Stimulated activated CD4-positive, alpha-beta T cell treated with anti-CD3 and anti-CD28 coated beads, Interleukin-4, amount 100 ng/mL, for 1 hour (primary cell): ENCODE data around the gene CETP.
"Not testable (repeated sequence)": the region's sequence is repeated elsewhere in the genome, so short reads cannot be mapped to it uniquely, and the experiment has no call there.

Experiments
- DNase-seq: peaks from one replicate; pipeline ENCODE4 v3.0.0-alpha.2; 2020

CETP gene

GRCh38 chr16:56961386-56961785 is 364 bp upstream of the CETP start:
- no peak for DNase-seq

GRCh38 chr16:56964243-56965148 is 2.7 kb downstream of the CETP start:
- DNase-seq = peak; percentile 98

DNA sequence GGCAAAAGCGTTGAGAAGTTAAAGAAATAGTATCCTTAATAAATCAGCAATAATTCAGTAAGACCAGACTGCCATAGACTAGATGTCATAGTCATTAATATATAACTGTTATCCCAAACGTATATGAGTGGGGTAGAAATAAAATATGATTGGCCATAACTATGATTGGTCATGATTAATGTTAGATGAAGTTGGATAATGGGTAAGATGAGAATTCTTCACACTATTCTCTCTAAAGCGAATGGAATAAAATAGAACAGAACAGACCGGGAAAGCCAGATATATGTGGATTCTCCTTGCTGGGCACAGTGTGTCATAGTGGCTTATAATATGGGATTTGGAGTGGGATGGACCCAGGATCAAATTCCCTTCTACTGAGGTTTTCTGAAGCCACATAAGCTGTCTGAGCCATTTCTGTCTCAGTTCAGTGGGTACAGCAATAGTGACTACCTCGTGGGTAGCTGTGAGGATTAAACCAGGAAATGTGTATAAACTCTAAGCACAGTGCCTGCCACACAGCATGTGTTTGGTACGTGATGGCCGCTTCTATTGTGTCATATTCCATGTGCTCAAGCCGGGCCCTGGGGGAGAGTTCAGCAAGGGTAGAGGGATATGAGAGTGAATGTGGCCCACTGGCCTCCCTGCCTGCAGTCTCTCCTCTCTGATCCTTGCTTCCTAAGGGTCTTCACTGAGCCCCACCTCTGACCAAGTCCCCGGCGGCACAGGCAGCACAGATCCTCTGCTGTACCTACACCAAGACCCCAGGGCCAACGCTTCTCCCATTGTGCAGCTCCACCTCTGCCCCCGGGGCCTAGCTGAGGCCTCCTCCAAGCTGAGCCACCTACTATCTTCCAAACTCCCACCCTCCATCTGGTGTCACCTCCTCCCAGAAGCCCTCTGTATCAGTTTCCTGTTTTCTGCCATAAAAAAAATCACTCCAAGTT is 3.7 kb downstream of the CETP start:
- DNase-seq = no peak

- no peak for DNase-seq
Observed at GRCh38 chr16:56966093-56966475, 4.3 kb downstream of the CETP start.

- no peak for DNase-seq
Observed at GRCh38 chr16:56967733-56968132, 6.0 kb downstream of the CETP start.

GRCh38 chr16:56969769-56970168 is 8.0 kb downstream of the CETP start:
- DNase-seq = no peak

DNA sequence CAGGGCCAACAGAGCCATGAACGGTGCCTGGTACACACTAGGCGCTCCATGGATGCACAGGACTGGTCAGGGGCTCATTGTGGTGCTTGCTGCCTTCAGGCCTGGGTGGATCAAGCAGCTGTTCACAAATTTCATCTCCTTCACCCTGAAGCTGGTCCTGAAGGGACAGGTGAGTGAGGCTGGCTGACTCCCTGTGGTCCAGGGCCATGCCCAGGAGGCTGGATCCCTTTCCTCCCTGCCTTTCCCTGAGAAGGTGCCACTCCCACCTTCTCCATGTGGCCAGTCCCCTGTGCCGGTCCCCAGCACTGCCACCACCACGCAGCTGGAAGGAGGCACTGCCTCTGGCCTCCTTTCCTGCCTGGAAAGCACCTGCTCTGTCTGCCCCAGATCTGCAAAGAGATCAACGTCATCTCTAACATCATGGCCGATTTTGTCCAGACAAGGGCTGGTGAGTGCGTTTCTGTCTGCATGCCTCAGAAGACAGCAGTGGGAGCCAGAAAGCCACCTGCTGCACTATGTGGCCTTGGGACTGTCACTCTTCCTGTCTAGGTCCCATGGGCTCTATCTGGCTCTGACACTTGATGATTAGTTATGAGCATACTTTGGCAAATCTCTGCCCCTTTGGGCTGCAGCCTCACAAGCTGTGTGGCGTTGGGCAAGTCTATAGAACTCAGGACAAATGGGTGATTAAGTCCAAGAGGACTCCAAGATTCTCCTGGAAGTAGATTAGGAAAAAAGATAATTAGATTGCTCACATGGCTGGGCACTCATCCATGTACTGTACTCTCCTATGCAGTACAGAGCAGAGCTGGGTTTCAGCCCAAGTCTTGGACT is 9.4 kb downstream of the CETP start:
- no peak for DNase-seq

DNA sequence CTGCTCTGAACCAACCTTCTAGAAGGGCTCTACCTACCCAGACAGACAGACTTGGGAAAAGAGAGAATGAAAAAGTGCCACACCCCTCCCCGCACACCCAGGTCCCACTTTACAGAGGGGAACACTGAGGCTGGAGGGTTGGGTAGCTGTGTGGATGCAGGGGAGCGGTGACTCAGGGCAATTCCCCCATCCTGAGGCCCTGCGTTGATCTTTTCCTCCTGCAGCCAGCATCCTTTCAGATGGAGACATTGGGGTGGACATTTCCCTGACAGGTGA is 10.0 kb downstream of the CETP start:
- no peak for DNase-seq

GRCh38 chr16:56972403-56973293 is 10.9 kb downstream of the CETP start:
- DNase-seq = no peak

DNA sequence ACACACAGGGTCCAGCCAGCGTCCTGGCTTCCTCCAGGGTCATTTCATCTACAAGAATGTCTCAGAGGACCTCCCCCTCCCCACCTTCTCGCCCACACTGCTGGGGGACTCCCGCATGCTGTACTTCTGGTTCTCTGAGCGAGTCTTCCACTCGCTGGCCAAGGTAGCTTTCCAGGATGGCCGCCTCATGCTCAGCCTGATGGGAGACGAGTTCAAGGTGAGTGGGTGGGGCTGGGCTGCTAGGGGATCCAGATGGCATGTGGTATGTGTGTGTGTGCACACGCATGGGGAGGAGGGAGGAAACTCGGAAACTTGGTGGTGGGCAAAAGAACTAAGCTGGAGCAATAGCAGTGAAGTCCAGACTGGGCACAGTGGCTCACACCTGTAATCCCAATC is 11.5 kb downstream of the CETP start:
- no peak for DNase-seq

GRCh38 chr16:56973899-56974298 is 12.1 kb downstream of the CETP start:
- not testable (repeated sequence) for DNase-seq

- no peak for DNase-seq
Observed at GRCh38 chr16:56974549-56975300, 13.0 kb downstream of the CETP start.

DNA sequence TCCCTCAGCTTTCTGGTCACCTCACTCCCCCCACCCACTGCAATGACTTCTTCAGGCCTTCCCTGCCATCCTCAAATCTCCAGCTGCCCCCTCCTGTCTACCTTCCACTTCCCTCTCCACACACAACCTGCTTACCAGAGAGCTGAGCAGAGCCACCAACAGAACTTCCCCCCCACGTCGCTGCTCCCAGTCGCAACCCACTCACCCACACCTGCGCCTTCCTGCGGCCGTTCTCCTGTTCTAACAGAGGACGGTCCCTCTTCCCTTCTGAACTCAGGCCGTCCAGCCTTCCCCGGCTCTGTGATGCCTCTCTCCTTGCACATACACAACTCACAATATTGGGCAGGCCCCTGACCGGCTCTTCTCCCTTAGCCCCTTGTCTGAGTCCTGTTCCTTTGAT is 14.0 kb downstream of the CETP start:
- no peak for DNase-seq

GRCh38 chr16:56977216-56977615 is 15.5 kb downstream of the CETP start:
- no peak for DNase-seq

GRCh38 chr16:56977823-56978430 is 16.2 kb downstream of the CETP start:
- DNase-seq = no peak

DNA sequence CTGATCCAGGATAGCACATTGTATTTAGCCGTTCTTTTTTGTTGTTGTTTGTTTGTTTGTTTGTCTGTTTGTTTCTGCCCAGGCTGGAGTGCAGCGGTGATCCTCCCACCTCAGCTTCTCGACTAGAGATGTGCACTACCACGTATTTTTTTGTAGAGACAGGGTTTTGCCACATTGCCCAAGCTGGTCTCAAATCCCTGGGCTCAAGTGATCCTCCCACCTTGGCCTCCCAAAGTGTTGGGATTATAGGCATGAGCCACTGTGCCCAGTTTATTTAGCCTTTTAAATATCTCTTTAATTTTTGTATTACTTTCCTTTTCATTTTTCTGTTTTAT is 18.4 kb downstream of the CETP start:
- no peak for DNase-seq

GRCh38 chr16:56980792-56981724 is 19.3 kb downstream of the CETP start:
- DNase-seq = no peak

DNA sequence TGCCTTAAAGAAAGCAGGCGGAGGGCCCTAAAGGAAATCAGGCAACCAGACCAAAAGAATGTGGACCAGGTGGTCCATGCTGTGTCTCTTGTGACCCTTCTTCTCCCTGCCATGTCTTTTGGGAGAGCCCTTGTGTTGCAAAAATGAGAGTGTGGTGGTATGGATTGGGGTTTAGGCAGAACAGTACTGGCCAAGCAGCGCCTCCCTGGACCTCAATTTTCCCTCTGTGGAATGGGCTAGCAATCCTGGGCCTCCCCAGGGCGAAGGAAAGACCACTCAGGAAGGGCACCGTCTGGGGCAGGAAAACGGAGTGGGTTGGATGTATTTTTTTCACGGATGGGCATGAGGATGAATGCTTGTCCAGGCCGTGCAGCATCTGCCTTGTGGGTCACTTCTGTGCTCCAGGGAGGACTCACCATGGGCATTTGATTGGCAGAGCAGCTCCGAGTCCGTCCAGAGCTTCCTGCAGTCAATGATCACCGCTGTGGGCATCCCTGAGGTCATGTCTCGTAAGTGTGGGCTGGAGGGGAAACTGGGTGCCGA is 20.1 kb downstream of the CETP start:
- no peak for DNase-seq

DNA sequence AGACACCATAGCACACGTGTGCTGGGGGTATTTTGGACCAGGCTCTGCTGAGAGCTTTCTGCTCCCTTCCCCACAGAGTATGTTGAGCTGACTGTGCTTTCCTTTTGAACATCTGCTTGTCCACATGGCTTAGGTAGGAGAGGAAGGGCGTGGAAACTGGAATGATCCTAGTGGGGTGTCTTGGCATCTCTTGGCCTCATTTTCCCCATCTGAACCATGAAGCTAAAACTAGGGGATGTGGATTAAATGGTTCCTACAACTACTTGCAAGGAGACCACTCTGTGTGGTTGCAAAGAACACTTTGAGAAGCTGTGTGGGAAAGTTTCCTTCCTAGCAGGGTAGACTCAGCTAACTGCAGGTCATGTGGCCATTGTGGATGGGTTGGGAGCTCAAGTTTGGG is 20.9 kb downstream of the CETP start:
- no peak for DNase-seq
